ENCODE data around the gene CDC42BPB. TPM values are rescaled to one million over a fixed set of nuclear protein-coding genes. Genes with fewer than 3 reads are reported as not detected.
A peak's percentile ranks its signal among the peaks of the same experiment; 100 is the strongest.

Gene CDC42BPB
- total and polyA plus RNA-seq, 12 donors, result 41.1 to 108 (median 77.4) TPM

GRCh38 chr14:102922490-102923200 lies 134.7 kb downstream of the CDC42BPB start, which contains the start of gene AMN:
TSS of gene AMN (plus strand) at chr14:102922663. CDS start at chr14:102922689, 26 bp downstream.
- H3K9me3 ChIP-seq (replicated peaks in 1 of 3), result no peaks in the 10 kb centered on the region
- intact Hi-C loops (cut with DNase I), result no loop called here
- 11 to 51% (median 22%) methylated on average over 6 to 56 of the region's 56 CpGs for WGBS, 4 donors
- no peak within 1 kb of the TSS for H3K27ac ChIP-seq
- H3K36me3 ChIP-seq (replicated peaks in 1 of 2), result no peaks in the 10 kb centered on the region
- peaks cover 0 to 11% of the 10 kb centered on the region in 2 donors for H3K4me1 ChIP-seq (replicated peaks in 1 of 2)
- H3K27me3 ChIP-seq, result peaks cover 3% of the 10 kb centered on the region
- TF ChIP-seq POLR2A (IDR thresholded peaks at IDR 0.05), result no peak
- no peak for TF ChIP-seq CTCF (IDR thresholded peaks at IDR 0.05)
- DNase-seq, result no peak
- H3K4me3 ChIP-seq, result peak within 1 kb of the TSS in 1 of 4 donors; percentile 14

DNA sequence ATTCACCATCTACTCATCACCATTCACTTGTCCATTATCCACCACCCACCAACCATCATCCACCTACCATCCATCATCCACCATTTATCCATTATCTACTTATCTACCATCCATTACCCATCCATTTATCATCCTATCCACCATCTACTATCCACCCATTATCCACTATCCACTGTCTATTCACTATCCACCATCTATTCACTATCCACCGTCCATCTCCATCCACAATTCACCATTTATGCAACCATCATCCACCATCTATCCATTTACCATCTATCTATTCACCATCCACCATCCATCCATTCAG lies 136.4 kb downstream of the CDC42BPB start:
- peaks cover 3% of the 10 kb centered on the region for H3K27me3 ChIP-seq
- H3K36me3 ChIP-seq (replicated peaks in 1 of 2), result no peaks in the 10 kb centered on the region
- peaks cover 0 to 11% of the 10 kb centered on the region in 2 donors for H3K4me1 ChIP-seq (replicated peaks in 1 of 2)
- WGBS, 4 donors, result 95 to 100% (median 96%) methylated on average over 1 of the region's 1 CpG
- H3K4me3 ChIP-seq, result no peak overlapping the region
- no peak for DNase-seq
- TF ChIP-seq POLR2A (IDR thresholded peaks at IDR 0.05) (no peak), CTCF (IDR thresholded peaks at IDR 0.05) (no peak)
- no peak overlapping the region for H3K27ac ChIP-seq
- no peaks in the 10 kb centered on the region for H3K9me3 ChIP-seq (replicated peaks in 1 of 3)
- intact Hi-C loops (cut with DNase I), result no loop called here

- no peak for DNase-seq
- H3K4me1 ChIP-seq (replicated peaks in 1 of 2), result peaks cover 0 to 11% of the 10 kb centered on the region in 2 donors
- WGBS, 4 donors, result 88 to 94% (median 89%) methylated on average over 5 of the region's 5 CpGs
- H3K36me3 ChIP-seq (replicated peaks in 1 of 2), result no peaks in the 10 kb centered on the region
- no peak overlapping the region for H3K4me3 ChIP-seq
- H3K27me3 ChIP-seq, result peaks cover 3% of the 10 kb centered on the region
- TF ChIP-seq POLR2A (IDR thresholded peaks at IDR 0.05) (no peak), CTCF (IDR thresholded peaks at IDR 0.05) (no peak)
- intact Hi-C loops (cut with DNase I), result no loop called here
- no peaks in the 10 kb centered on the region for H3K9me3 ChIP-seq (replicated peaks in 1 of 3)
- no peak overlapping the region for H3K27ac ChIP-seq
These were observed 136.9 kb downstream of the CDC42BPB start for GRCh38 chr14:102920273-102920997.

DNA sequence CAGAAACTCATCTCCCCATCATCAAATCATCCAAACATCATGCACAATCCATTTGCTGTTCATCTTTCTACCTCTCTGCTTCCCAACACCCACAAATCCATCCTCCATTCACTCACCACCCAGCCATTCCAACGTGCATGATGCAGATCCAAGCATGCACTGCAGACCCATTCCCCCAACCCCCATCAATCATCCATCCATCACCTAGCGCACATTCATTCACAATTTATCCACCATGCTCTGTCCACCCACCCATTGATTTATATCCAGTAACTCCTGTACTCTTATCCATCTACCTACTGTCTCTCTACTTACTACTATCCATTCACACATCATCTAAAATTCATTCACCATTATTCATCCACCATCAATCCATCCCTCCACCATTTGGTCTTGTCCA lies 138.9 kb downstream of the CDC42BPB start:
- peaks cover 0 to 10% of the 10 kb centered on the region in 2 donors for H3K4me1 ChIP-seq (replicated peaks in 1 of 2)
- 50 to 59% (median 55%) methylated on average over 2 of the region's 2 CpGs for WGBS, 4 donors
- no peaks in the 10 kb centered on the region for H3K27me3 ChIP-seq
- no peaks in the 10 kb centered on the region for H3K36me3 ChIP-seq (replicated peaks in 1 of 2)
- no peaks in the 10 kb centered on the region for H3K9me3 ChIP-seq (replicated peaks in 1 of 3)
- intact Hi-C loops (cut with DNase I), result loop anchor here (5.0 kb wide), 4 partner anchors 141 to 226 kb away; partner anchors contain the start of gene TRAF3 (in 1 of the 2)
- no peak for TF ChIP-seq POLR2A (IDR thresholded peaks at IDR 0.05)
- no peak for TF ChIP-seq CTCF (IDR thresholded peaks at IDR 0.05)
- no peak overlapping the region for H3K4me3 ChIP-seq
- no peak for DNase-seq
- H3K27ac ChIP-seq, result no peak overlapping the region
